ENCODE data around the gene GNAI3.
A peak's percentile ranks its signal among the peaks of the same experiment; 100 is the strongest.
"Not testable (repeated sequence)": the region's sequence is repeated elsewhere in the genome, so short reads cannot be mapped to it uniquely, and the experiment has no call there.

The GNAI3 gene

GRCh38 chr1:109640285-109640865 lies 92.0 kb downstream of the GNAI3 start:
- DNase-seq = peak; percentile 13

- DNase-seq = no peak
Observed at GRCh38 chr1:109641078-109641740, 92.8 kb downstream of the GNAI3 start.

GRCh38 chr1:109641861-109642260 lies 93.4 kb downstream of the GNAI3 start:
- DNase-seq = no peak

GRCh38 chr1:109642626-109643025 lies 94.2 kb downstream of the GNAI3 start:
- no peak for DNase-seq

- peak; percentile 38 for DNase-seq
Observed at GRCh38 chr1:109643385-109644230, 95.2 kb downstream of the GNAI3 start.

- DNase-seq = no peak
Observed at GRCh38 chr1:109644670-109645069, 96.3 kb downstream of the GNAI3 start.

- DNase-seq = no peak
Observed at GRCh38 chr1:109649491-109649914, 101.1 kb downstream of the GNAI3 start.

GRCh38 chr1:109650609-109651008 lies 102.2 kb downstream of the GNAI3 start:
- DNase-seq = no peak

- no peak for DNase-seq
Observed at GRCh38 chr1:109652402-109652801, 104.0 kb downstream of the GNAI3 start.

- no peak for DNase-seq
Observed at GRCh38 chr1:109653306-109653705, 104.9 kb downstream of the GNAI3 start.

- no peak for DNase-seq
Observed at GRCh38 chr1:109654519-109654918, 106.1 kb downstream of the GNAI3 start.

GRCh38 chr1:109655615-109656519 lies 107.5 kb downstream of the GNAI3 start, which contains the start of gene GSTM4:
GSTM4 (plus strand) TSS chr1:109656099; CDS start chr1:109656390, 291 bp downstream.
- DNase-seq = no peak

GRCh38 chr1:109657395-109657794 lies 109.0 kb downstream of the GNAI3 start:
- no peak for DNase-seq

GRCh38 chr1:109657970-109658369 lies 109.6 kb downstream of the GNAI3 start:
- DNase-seq = no peak

- DNase-seq = no peak
Observed at GRCh38 chr1:109658533-109659042, 110.2 kb downstream of the GNAI3 start.

GRCh38 chr1:109659145-109659544 lies 110.7 kb downstream of the GNAI3 start:
- DNase-seq = no peak

- DNase-seq = no peak
Observed at GRCh38 chr1:109659997-109660690, 111.7 kb downstream of the GNAI3 start.

- DNase-seq = not testable (repeated sequence)
Observed at GRCh38 chr1:109660691-109661026, 112.2 kb downstream of the GNAI3 start.

- DNase-seq = no peak
Observed at GRCh38 chr1:109661391-109661790, 113.0 kb downstream of the GNAI3 start.

- DNase-seq = no peak
Observed at GRCh38 chr1:109664671-109665070, 116.3 kb downstream of the GNAI3 start.

- DNase-seq = no peak
Observed at GRCh38 chr1:109667452-109668122, 119.2 kb downstream of the GNAI3 start, which contains the start of gene GSTM2. GSTM2 (plus strand) TSS chr1:109668057; CDS start chr1:109668116, 59 bp downstream.

Measured in NCI-H2029 (cell line).